RKO (cell line): ENCODE results near the gene AGAP2.
A peak's percentile ranks its signal among the peaks of the same experiment; 100 is the strongest.

Source experiments
- DNase-seq: peaks from one replicate; pipeline ENCODE4 v3.0.0-alpha.2; 2016; ENCODE audit warnings: low spot score

Gene AGAP2

GRCh38 chr12:57736741-57737466 is 1.6 kb downstream of the AGAP2 start:
- no peak for DNase-seq

- DNase-seq: peak; percentile 69
These were observed 2.4 kb downstream of the AGAP2 start for GRCh38 chr12:57735952-57736740.

GRCh38 chr12:57735198-57735855 is 3.2 kb downstream of the AGAP2 start:
- no peak for DNase-seq

- no peak for DNase-seq
These were observed 4.0 kb downstream of the AGAP2 start for GRCh38 chr12:57734591-57734990.

- DNase-seq: no peak
These were observed 4.6 kb downstream of the AGAP2 start for GRCh38 chr12:57733928-57734327.

GRCh38 chr12:57732726-57733593 is 5.6 kb downstream of the AGAP2 start:
- DNase-seq: no peak

GRCh38 chr12:57732270-57732669 is 6.3 kb downstream of the AGAP2 start:
- DNase-seq: no peak

- DNase-seq: no peak
These were observed 7.0 kb downstream of the AGAP2 start for GRCh38 chr12:57731411-57732080.

GRCh38 chr12:57730336-57731067 is 8.0 kb downstream of the AGAP2 start:
- no peak for DNase-seq

GRCh38 chr12:57729321-57729844 is 9.2 kb downstream of the AGAP2 start:
- DNase-seq: no peak

- no peak for DNase-seq
These were observed 10.7 kb downstream of the AGAP2 start for GRCh38 chr12:57727758-57728395.

GRCh38 chr12:57726884-57727757 is 11.4 kb downstream of the AGAP2 start:
- DNase-seq: no peak

GRCh38 chr12:57726151-57726883 is 12.2 kb downstream of the AGAP2 start:
- peak; percentile 93 for DNase-seq

- DNase-seq: no peak
These were observed 12.7 kb downstream of the AGAP2 start for GRCh38 chr12:57725851-57726150.

GRCh38 chr12:57724936-57725740 is 13.4 kb downstream of the AGAP2 start:
- no peak for DNase-seq

- DNase-seq: no peak
These were observed 14.3 kb downstream of the AGAP2 start for GRCh38 chr12:57724003-57724935.

- no peak for DNase-seq
These were observed 14.9 kb downstream of the AGAP2 start for GRCh38 chr12:57723630-57723962.
